SK-N-SH treated with all-trans-retinoic acid at 6 μM for 48 hours (cell line): ENCODE data around the gene TOR2A.

ENCODE experiments used
- ATAC-seq: fragments of 200-7000 bp; cut with Tn5 transposase; 3 replicates; pipeline ENCODE4 v1.9.1; 2020; ENCODE audit warnings: mild to moderate bottlenecking, moderate library complexity
- ARNTL ChIP-seq: fragments of 450-650 bp; formaldehyde crosslinking; IDR thresholded peaks from 2 replicates; pipeline ENCODE4 v1.5.0; 2020; ENCODE audit warnings: low read depth, mild to moderate bottlenecking, moderate library complexity, borderline replicate concordance
- BACH2 ChIP-seq: fragments of 250-450 bp; sonication (Bioruptor Pico); IDR thresholded peaks from 2 replicates; pipeline ENCODE4 v1.9.0; 2021; ENCODE audit warnings: mild to moderate bottlenecking, borderline replicate concordance
- CREB5 ChIP-seq: fragments of 250-450 bp; sonication (Bioruptor Pico); IDR thresholded peaks from 2 replicates; pipeline ENCODE4 v1.5.1; 2020; ENCODE audit warnings: low read depth, mild to moderate bottlenecking, moderate library complexity
- CSRNP3 ChIP-seq: fragments of 250-450 bp; sonication (Bioruptor Pico); IDR thresholded peaks from 2 replicates; pipeline ENCODE4 v1.5.1; 2021; ENCODE audit warnings: mild to moderate bottlenecking, moderate library complexity
- ISL1 ChIP-seq: fragments of 250-450 bp; sonication (Bioruptor Pico); IDR thresholded peaks from 2 replicates; pipeline ENCODE4 v2.1.2; 2022; ENCODE audit warnings: mild to moderate bottlenecking, moderate library complexity
- OSR1 ChIP-seq: fragments of 250-450 bp; sonication (Bioruptor Pico); IDR thresholded peaks from 2 replicates; pipeline ENCODE4 v1.8.0; 2022; ENCODE audit warnings: moderate library complexity, mild to moderate bottlenecking, inconsistent platforms
- PATZ1 ChIP-seq: fragments of 250-450 bp; sonication (Bioruptor Pico); IDR thresholded peaks from 2 replicates; pipeline ENCODE4 v1.8.0; 2020; ENCODE audit warnings: mild to moderate bottlenecking, moderate library complexity, borderline replicate concordance
- POU6F1 ChIP-seq: fragments of 250-450 bp; sonication (Bioruptor Pico); IDR thresholded peaks from 2 replicates; pipeline ENCODE4 v1.8.0; 2021; ENCODE audit warnings: low read depth, mild to moderate bottlenecking, moderate library complexity, borderline replicate concordance
- PPARA ChIP-seq: fragments of 250-450 bp; sonication (Bioruptor Pico); IDR thresholded peaks from 2 replicates; pipeline ENCODE4 v1.5.0; 2020; ENCODE audit warnings: mild to moderate bottlenecking, borderline replicate concordance
- RARB ChIP-seq: fragments of 250-450 bp; sonication (Bioruptor Pico); IDR thresholded peaks from 2 replicates; pipeline ENCODE4 v1.8.0; 2021; ENCODE audit warnings: mild to moderate bottlenecking, moderate library complexity
- SNAI2 ChIP-seq: fragments of 250-450 bp; sonication (Bioruptor Pico); IDR thresholded peaks from 2 replicates; pipeline ENCODE4 v1.5.0; 2020; ENCODE audit warnings: mild to moderate bottlenecking, moderate library complexity
- TOX ChIP-seq: fragments of 250-450 bp; sonication (Bioruptor Pico); IDR thresholded peaks from 2 replicates; pipeline ENCODE4 v1.8.0; 2021; ENCODE audit warnings: mild to moderate bottlenecking, moderate library complexity, borderline replicate concordance
- TSHZ2 ChIP-seq: fragments of 250-450 bp; sonication (Bioruptor Pico); IDR thresholded peaks from 2 replicates; pipeline ENCODE4 v1.5.0; 2020; ENCODE audit warnings: mild to moderate bottlenecking, moderate library complexity
- ZC3H10 ChIP-seq: fragments of 250-450 bp; sonication (Bioruptor Pico); IDR thresholded peaks from 2 replicates; pipeline ENCODE4 v1.5.1; 2021; ENCODE audit warnings: mild to moderate bottlenecking, moderate library complexity
- ZFP3 ChIP-seq: fragments of 250-450 bp; sonication (Bioruptor Pico); IDR thresholded peaks from 2 replicates; pipeline ENCODE4 v1.5.0; 2020; ENCODE audit warnings: mild to moderate bottlenecking, moderate library complexity
- ZFP30 ChIP-seq: fragments of 450-650 bp; formaldehyde crosslinking; IDR thresholded peaks from 2 replicates; pipeline ENCODE4 v1.5.0; 2022; ENCODE audit warnings: mild to moderate bottlenecking, moderate library complexity
- ZNF70 ChIP-seq: fragments of 450-650 bp; formaldehyde crosslinking; IDR thresholded peaks from 2 replicates; pipeline ENCODE4 v1.5.0; 2020; ENCODE audit warnings: mild to moderate bottlenecking, moderate library complexity
- ZNF8 ChIP-seq: fragments of 450-650 bp; formaldehyde crosslinking; IDR thresholded peaks from 2 replicates; pipeline ENCODE4 v1.5.0; 2020; ENCODE audit warnings: mild to moderate bottlenecking, moderate library complexity

TOR2A gene

GRCh38 chr9:127779136-127779981, 44.3 kb upstream of the TOR2A start:
- no peak for ATAC-seq
- no peak for TF ChIP-seq SNAI2
- TF ChIP-seq ZNF70 (CRISPR knock-in tag): no peak

GRCh38 chr9:127778280-127779135, 43.4 kb upstream of the TOR2A start, which contains the start of gene SH2D3C:
SH2D3C (minus strand) TSS chr9:127778666; CDS start chr9:127778627, 39 bp downstream.
- ATAC-seq: no peak

GRCh38 chr9:127777368-127777980, 42.4 kb upstream of the TOR2A start:
- no peak for ATAC-seq
- no peak for TF ChIP-seq CREB5 (CRISPR knock-in tag)
- TF ChIP-seq PPARA (CRISPR knock-in tag): no peak
- TF ChIP-seq ISL1 (CRISPR knock-in tag): no peak
- no peak for TF ChIP-seq TOX
- TF ChIP-seq OSR1: no peak
- TF ChIP-seq SNAI2: no peak
- no peak for TF ChIP-seq PATZ1 (CRISPR knock-in tag)
- no peak for TF ChIP-seq ARNTL (CRISPR knock-in tag)
- TF ChIP-seq ZFP3: no peak
- no peak for TF ChIP-seq ZC3H10
- no peak for TF ChIP-seq POU6F1
- no peak for TF ChIP-seq TSHZ2 (CRISPR knock-in tag)

More at GRCh38 chr9:127778280-127779135, 43.4 kb upstream of the TOR2A start, which contains the start of gene SH2D3C:
- TF ChIP-seq ZNF70 (CRISPR knock-in tag) (no peak), ZNF8 (CRISPR knock-in tag) (no peak), ZC3H10 (no peak), CSRNP3 (CRISPR knock-in tag) (no peak), ARNTL (CRISPR knock-in tag) (no peak), TSHZ2 (CRISPR knock-in tag) (no peak), ZFP30 (no peak), RARB (CRISPR knock-in tag) (no peak), BACH2 (CRISPR knock-in tag) (no peak)
